Osteocyte (in vitro differentiated cells): ENCODE results near the gene GYG1. TPM values are rescaled to one million over a fixed set of nuclear protein-coding genes. Genes with fewer than 3 reads are reported as not detected.

Experiments
- DNase-seq: peaks from one replicate; pipeline ENCODE4 v3.0.0; 2021; ENCODE audit warnings: mixed read lengths; ENCODE audit not compliant: unreplicated experiment; ENCODE audit errors: extremely low spot score
- H3K27ac Mint-ChIP-seq: one replicate; pipeline ENCODE4 v1.8.0; 2021; ENCODE audit warnings: mild to moderate bottlenecking, mixed read lengths; ENCODE audit not compliant: unreplicated experiment
- H3K27me3 Mint-ChIP-seq: one replicate; pipeline ENCODE4 v1.8.0; 2021; ENCODE audit warnings: mixed read lengths; ENCODE audit not compliant: unreplicated experiment
- H3K36me3 Mint-ChIP-seq: one replicate; pipeline ENCODE4 v1.8.0; 2021; ENCODE audit warnings: mixed read lengths; ENCODE audit not compliant: unreplicated experiment
- H3K4me1 Mint-ChIP-seq: one replicate; pipeline ENCODE4 v1.8.0; 2021; ENCODE audit warnings: mixed read lengths; ENCODE audit not compliant: unreplicated experiment
- H3K4me3 Mint-ChIP-seq: one replicate; pipeline ENCODE4 v1.8.0; 2021; ENCODE audit warnings: mild to moderate bottlenecking, moderate library complexity, mixed read lengths; ENCODE audit not compliant: unreplicated experiment
- H3K9me3 Mint-ChIP-seq: one replicate; pipeline ENCODE4 v1.8.0; 2021; ENCODE audit warnings: mixed read lengths; ENCODE audit not compliant: unreplicated experiment
- CTCF ChIP-seq: fragments of 200-600 bp; sonication (generic); IDR thresholded peaks from 2 replicates; pipeline ENCODE4 v1.5.0; 2021; ENCODE audit warnings: antibody characterized with exemption, mild to moderate bottlenecking, moderate library complexity
- total RNA-seq: library from RNA; stranded (reverse); gene quantifications from 2 replicates; pipeline ENCODE4 v1.2.1, GENCODE V29; 2021

The GYG1 gene
- total RNA-seq, 1 donor from 2014 or later, result 43.0 TPM

DNA sequence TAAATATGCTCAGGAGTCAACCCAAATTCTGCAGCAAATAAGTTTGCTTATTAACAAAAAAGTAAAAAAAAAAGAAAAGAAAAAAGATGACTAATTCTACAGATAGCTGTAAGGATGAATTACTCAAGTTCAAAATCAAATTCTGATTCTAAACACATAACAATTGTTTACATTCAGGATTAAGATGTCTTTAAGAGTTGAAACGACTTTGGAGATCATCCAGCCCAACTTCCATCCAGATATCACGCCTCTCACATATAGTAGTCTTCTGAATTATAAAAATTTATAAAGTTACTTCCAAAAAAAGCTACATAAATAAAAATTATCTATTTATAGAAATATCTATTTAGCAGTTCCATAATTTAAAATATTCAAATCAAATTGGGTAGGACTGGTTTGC is 39.8 kb downstream of the GYG1 start:
- peaks cover 3% of the 10 kb centered on the region for H3K4me1 Mint-ChIP-seq
- no peak for DNase-seq
- no peaks in the 10 kb centered on the region for H3K27me3 Mint-ChIP-seq
- H3K27ac Mint-ChIP-seq, result no peak overlapping the region
- no peaks in the 10 kb centered on the region for H3K9me3 Mint-ChIP-seq
- peaks cover 38% of the 10 kb centered on the region for H3K36me3 Mint-ChIP-seq
- H3K4me3 Mint-ChIP-seq, result no peak overlapping the region
- no peak for TF ChIP-seq CTCF

- no peak overlapping the region for H3K4me3 Mint-ChIP-seq
These were observed 46.3 kb downstream of the GYG1 start for GRCh38 chr3:149037684-149038083.

DNA sequence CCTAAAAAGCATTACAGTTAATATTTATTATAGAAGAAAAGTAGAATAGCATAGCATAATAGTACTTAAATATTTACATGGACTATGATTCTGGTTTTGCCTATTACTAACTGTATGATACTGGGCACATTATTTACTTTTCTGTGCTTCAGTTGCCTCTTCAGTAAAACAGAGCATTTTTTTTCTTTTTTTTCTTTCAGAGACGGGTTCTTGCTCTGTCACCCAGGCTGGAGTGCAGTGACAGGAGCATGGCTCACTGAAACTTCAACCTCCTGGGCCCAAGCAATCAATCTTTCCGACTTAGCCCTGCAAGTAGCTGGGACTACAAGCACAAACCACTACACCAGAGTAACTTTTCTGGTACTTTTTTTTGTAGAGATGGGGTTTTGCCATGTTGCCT is 47.0 kb downstream of the GYG1 start:
- no peak overlapping the region for H3K27ac Mint-ChIP-seq

More at GRCh38 chr3:149037684-149038083, 46.3 kb downstream of the GYG1 start:
- H3K27ac Mint-ChIP-seq, result no peak overlapping the region
- no peak for TF ChIP-seq CTCF
- no peak for DNase-seq
- peaks cover 26% of the 10 kb centered on the region for H3K36me3 Mint-ChIP-seq
- H3K27me3 Mint-ChIP-seq, result no peaks in the 10 kb centered on the region
- no peaks in the 10 kb centered on the region for H3K9me3 Mint-ChIP-seq
- H3K4me1 Mint-ChIP-seq, result peaks cover 10% of the 10 kb centered on the region

DNA sequence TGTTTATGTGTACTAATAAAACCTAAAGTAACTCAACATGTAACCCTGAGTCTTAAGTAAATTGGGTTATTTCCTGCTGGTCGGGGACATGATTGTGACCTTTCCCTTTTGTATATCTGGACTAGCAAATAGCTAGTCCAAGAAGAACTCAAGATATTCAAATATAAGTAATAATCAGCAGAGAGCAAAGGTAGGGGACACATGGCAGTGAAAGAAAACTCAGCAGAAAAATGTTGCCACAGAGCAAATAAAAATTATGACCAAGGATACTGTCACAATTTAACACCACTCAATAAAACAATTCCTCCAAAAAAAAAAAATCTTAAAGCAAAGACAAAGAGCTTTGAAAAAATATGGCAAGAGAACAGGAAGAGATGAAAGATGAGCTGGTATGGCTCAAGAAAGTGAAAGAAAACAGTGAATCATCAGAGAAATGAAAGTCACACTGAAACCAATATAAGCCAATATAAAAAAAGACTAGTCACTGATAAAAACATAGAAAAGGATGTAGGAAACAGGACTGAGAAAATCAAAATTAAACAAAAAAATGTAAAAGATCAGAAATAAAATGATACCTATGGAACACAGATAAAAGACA is 51.5 kb downstream of the GYG1 start:
- no peak for TF ChIP-seq CTCF
- Mint-ChIP-seq H3K9me3 (no peaks in the 10 kb centered on the region), H3K4me1 (peaks cover 25% of the 10 kb centered on the region), H3K36me3 (peaks cover 32% of the 10 kb centered on the region), H3K27ac (peak overlapping the region; percentile 94), H3K27me3 (no peaks in the 10 kb centered on the region), H3K4me3 (peak overlapping the region; percentile 39)
- no peak for DNase-seq

More for the DNA sequence above, 47.0 kb downstream of the GYG1 start:
- no peak for TF ChIP-seq CTCF
- Mint-ChIP-seq H3K36me3 (peaks cover 22% of the 10 kb centered on the region), H3K9me3 (no peaks in the 10 kb centered on the region), H3K4me3 (no peak overlapping the region), H3K4me1 (peaks cover 16% of the 10 kb centered on the region), H3K27me3 (no peaks in the 10 kb centered on the region)
- no peak for DNase-seq

- Mint-ChIP-seq H3K4me3 (no peak overlapping the region), H3K4me1 (peaks cover 25% of the 10 kb centered on the region), H3K36me3 (peaks cover 38% of the 10 kb centered on the region), H3K27me3 (no peaks in the 10 kb centered on the region), H3K27ac (peak overlapping the region; percentile 27), H3K9me3 (no peaks in the 10 kb centered on the region)
- TF ChIP-seq CTCF, result no peak
- DNase-seq, result no peak
These were observed 53.2 kb downstream of the GYG1 start for GRCh38 chr3:149044339-149045083.
